ENCODE measurements around the gene IPO9. TPM values are rescaled to one million over a fixed set of nuclear protein-coding genes. Genes with fewer than 3 reads are reported as not detected.

Gene IPO9
- total and polyA plus RNA-seq, 10 of the 15 experiments (the other 5 are each of a cell fraction or from before 2014, with no cell fraction given), result 19.1 to 77.3 (median 34.1) TPM

DNA sequence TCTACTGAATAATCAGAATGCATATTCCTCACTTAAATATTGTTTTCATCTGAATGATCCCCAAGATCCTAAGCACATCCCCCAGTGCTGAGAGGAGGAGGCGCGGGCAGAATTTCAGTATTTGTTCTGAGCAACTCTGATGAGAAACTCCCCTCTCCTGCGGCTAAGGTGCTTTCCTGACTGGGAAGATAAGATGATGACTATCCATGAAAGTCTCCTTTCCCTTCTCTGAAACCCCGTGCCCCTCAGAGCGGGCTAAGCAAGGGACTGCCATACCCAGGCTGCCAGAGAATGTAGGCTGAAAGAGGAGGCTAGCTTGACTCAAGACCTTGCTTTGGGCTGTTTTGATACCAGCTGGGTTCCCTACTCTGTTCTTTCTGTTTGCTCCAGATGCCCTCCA lies 39.7 kb upstream of the IPO9 start:
- no peak for TF ChIP-seq ZBED1 (IDR thresholded peaks at IDR 0.05; ENCODE audit: borderline replicate concordance)
- no peak for TF ChIP-seq FOXM1 (IDR thresholded peaks at IDR 0.05; ENCODE audit: low read depth, low read length)
- no peak for TF ChIP-seq CEBPB (IDR thresholded peaks at IDR 0.05; ENCODE audit: borderline replicate concordance in 1 of 2, low read depth in 2 of 2, low read length in 2 of 2)
- no peak for TF ChIP-seq CHD1 (IDR thresholded peaks at IDR 0.05; ENCODE audit: low read depth, low read length)
- no peak for TF ChIP-seq FOXK2 (IDR thresholded peaks at IDR 0.05)
- TF ChIP-seq, protein P1, sequence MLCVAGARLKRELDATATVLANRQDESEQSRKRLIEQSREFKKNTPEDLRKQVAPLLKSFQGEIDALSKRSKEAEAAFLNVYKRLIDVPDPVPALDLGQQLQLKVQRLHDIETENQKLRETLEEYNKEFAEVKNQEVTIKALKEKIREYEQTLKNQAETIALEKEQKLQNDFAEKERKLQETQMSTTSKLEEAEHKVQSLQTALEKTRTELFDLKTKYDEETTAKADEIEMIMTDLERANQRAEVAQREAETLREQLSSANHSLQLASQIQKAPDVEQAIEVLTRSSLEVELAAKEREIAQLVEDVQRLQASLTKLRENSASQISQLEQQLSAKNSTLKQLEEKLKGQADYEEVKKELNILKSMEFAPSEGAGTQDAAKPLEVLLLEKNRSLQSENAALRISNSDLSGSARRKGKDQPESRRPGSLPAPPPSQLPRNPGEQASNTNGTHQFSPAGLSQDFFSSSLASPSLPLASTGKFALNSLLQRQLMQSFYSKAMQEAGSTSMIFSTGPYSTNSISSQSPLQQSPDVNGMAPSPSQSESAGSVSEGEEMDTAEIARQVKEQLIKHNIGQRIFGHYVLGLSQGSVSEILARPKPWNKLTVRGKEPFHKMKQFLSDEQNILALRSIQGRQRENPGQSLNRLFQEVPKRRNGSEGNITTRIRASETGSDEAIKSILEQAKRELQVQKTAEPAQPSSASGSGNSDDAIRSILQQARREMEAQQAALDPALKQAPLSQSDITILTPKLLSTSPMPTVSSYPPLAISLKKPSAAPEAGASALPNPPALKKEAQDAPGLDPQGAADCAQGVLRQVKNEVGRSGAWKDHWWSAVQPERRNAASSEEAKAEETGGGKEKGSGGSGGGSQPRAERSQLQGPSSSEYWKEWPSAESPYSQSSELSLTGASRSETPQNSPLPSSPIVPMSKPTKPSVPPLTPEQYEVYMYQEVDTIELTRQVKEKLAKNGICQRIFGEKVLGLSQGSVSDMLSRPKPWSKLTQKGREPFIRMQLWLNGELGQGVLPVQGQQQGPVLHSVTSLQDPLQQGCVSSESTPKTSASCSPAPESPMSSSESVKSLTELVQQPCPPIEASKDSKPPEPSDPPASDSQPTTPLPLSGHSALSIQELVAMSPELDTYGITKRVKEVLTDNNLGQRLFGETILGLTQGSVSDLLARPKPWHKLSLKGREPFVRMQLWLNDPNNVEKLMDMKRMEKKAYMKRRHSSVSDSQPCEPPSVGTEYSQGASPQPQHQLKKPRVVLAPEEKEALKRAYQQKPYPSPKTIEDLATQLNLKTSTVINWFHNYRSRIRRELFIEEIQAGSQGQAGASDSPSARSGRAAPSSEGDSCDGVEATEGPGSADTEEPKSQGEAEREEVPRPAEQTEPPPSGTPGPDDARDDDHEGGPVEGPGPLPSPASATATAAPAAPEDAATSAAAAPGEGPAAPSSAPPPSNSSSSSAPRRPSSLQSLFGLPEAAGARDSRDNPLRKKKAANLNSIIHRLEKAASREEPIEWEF (IDR thresholded peaks at IDR 0.05; ENCODE audit: insufficient replicate concordance, low read depth, low read length), result no peak
- no peak for TF ChIP-seq TAF1 (IDR thresholded peaks at IDR 0.05; ENCODE audit: borderline replicate concordance, low read depth, low read length)
- TF ChIP-seq, protein P2, sequence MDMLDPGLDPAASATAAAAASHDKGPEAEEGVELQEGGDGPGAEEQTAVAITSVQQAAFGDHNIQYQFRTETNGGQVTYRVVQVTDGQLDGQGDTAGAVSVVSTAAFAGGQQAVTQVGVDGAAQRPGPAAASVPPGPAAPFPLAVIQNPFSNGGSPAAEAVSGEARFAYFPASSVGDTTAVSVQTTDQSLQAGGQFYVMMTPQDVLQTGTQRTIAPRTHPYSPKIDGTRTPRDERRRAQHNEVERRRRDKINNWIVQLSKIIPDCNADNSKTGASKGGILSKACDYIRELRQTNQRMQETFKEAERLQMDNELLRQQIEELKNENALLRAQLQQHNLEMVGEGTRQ (IDR thresholded peaks at IDR 0.05; ENCODE audit: borderline replicate concordance, low read depth, low read length), result no peak
- TF ChIP-seq NFYB (IDR thresholded peaks at IDR 0.05; ENCODE audit: insufficient read depth, low read depth, low read length), result no peak
- no peak for TF ChIP-seq MYB (IDR thresholded peaks at IDR 0.05; ENCODE audit: borderline replicate concordance, low read depth, low read length)

More for the DNA sequence above, 39.7 kb upstream of the IPO9 start:
- intact Hi-C loops (cut with micrococcal nuclease; ENCODE audit: unreplicated experiment) (no loop called here), in situ Hi-C loops (cut with MboI) (loop anchor here (5.0 to 10.0 kb wide), 2 partner anchors 82 to 224 kb away; no protein-coding TSS in a partner anchor)
- Histone ChIP-seq H3K36me3 (ENCODE audit: control insufficient read depth in 2 of 2, insufficient read depth in 2 of 2, low read length in 1 of 2) (no peaks in the 10 kb centered on the region), H3K27me3 (replicated peaks in 1 of 2; ENCODE audit: control insufficient read depth in 2 of 2, insufficient read depth in 2 of 2, low read length in 1 of 2) (peaks cover 2 to 5% of the 10 kb centered on the region in 2 experiments; a peak in 3 of 4 replicates), H2AFZ (ENCODE audit: control insufficient read depth, low read depth, low read length) (no peak overlapping the region), H3K9me3 (replicated peaks; ENCODE audit: control insufficient read depth, insufficient read depth, low read length) (no peaks in the 10 kb centered on the region), H3K79me2 (ENCODE audit: control insufficient read depth, insufficient read depth, low read length) (no peaks in the 10 kb centered on the region), H3K9ac (ENCODE audit: control insufficient read depth, insufficient read depth, low read length) (no peak overlapping the region), H3K4me1 (ENCODE audit: control insufficient read depth, insufficient read depth, low read length) (no peaks in the 10 kb centered on the region), H3K4me2 (ENCODE audit: control insufficient read depth, insufficient read depth) (no peak overlapping the region), H3K27ac (ENCODE audit: control insufficient read depth, insufficient read depth) (no peak overlapping the region), H3K4me3 (no peak overlapping the region), H4K20me1 (ENCODE audit: control insufficient read depth, insufficient read depth) (no peaks in the 10 kb centered on the region)
- ChIA-PET POLR2A (no interaction called here), CTCF (interaction anchor here (1.5 to 15.6 kb wide), 3 partner anchors 18 to 229 kb away, joined by 3 to 332 read pairs (median 103); no protein-coding TSS in a partner anchor), RAD21 (ENCODE audit: unreplicated experiment) (interaction anchor here (1.0 to 3.7 kb wide), 2 partner anchors 73 to 80 kb away, joined by 3 to 15 read pairs; no protein-coding TSS in a partner anchor), SMC1A (ENCODE audit: uncharacterized antibody, unreplicated experiment) (no interaction called here)
- no peak for FAIRE-seq
- no TSS peak for BruUV-seq (replicated peaks)
- ATAC-seq, result no peak
- DNase-seq (ENCODE audit: low read depth, low spot score), result no peak
- 56% methylated on average over 5 of the region's 5 CpGs for WGBS (ENCODE audit: insufficient coverage, insufficient replicate concordance, low lambda C conversion rate, missing lambda C conversion rate)

All from GM12878 (cell line).